ENCODE data around the gene EN1. TPM values are rescaled to one million over a fixed set of nuclear protein-coding genes. Genes with fewer than 3 reads are reported as not detected.

The EN1 gene
- total RNA-seq (2014; rRNA removed; shearing (Covaris generic)): not detected in 2 replicates

DNA sequence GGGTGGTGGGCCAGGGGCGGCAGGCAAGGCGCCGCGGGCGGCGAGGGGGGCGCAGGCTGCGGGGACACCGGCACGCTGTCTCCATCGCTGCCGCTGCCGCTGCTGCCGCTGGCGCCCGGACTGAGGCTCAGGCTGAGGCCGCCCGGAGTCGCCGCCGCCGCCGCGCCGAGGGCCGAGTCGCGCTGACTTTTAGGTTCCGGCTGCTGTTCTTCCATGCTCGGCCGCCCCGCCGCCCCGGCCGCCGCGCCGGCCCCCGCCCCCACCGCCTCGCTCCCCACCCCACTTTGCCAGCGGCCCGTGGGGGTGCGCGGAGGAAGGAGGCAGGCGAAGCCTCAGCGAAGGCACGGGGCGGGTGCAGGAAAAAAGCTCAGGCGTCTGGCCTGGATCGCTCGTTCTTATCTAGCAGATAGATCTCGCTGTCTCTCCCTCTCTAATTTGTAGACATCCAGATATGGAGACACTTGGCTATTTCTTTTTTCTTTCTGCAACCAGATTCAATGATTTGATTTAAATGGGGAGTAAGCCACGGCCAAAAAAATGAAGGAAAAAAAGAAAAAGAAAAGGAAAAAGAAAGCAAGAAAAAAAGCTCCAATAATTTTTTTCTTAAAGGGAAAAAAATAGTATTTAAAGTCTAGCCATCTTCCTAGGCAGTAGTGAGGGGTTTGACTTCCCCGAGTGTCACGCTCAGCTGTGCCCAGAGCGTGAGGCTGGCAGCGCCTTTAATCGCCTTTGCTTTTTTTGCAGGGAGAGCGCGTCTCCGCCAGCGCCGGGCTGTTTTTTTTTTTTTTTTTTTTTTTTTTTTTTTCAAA, at the start of gene EN1:
TSS of gene EN1 (minus strand) at position 696 of the 809 bp plus-strand sequence. CDS start at position 215, 481 bp downstream.
- Histone ChIP-seq H3K27ac (no peak within 1 kb of the TSS), H3K9me3 (replicated peaks) (no peaks in the 10 kb centered on the region), H3K36me3 (no peaks in the 10 kb centered on the region), H3K4me3 (no peak within 1 kb of the TSS), H3K27me3 (no peaks in the 10 kb centered on the region; the same call in 1 of the 2 replicates), H3K4me1 (no peaks in the 10 kb centered on the region)
- no peak for DNase-seq

DNA sequence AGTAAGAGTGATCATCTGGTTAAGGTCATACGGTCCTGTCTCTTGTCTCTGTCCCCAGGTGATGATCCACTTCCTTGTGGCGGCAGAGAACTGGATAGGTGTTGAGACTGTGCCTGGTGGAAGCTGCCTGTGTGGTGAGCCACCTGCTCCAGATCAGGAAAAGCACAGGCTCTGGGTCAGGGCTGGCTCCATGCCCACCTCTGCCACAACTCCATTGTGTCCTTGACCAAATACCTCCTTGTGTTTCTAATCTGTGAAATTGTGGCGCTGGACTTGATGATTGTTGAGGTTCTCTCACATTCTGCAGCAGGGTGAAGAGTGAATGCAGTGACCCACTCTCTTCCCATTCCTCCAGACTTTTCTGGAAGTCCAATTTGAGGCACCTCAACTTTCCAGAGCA, 45.7 kb upstream of the EN1 start:
- DNase-seq: no peak

GRCh38 chr2:118889995-118890394, 42.5 kb upstream of the EN1 start:
- H3K27me3 ChIP-seq: no peaks in the 10 kb centered on the region
- no peaks in the 10 kb centered on the region for H3K4me1 ChIP-seq
- no peaks in the 10 kb centered on the region for H3K36me3 ChIP-seq
- peaks cover 4% of the 10 kb centered on the region; the same call in 1 of the 2 replicates for H3K9me3 ChIP-seq (replicated peaks)
- H3K27ac ChIP-seq: no peak overlapping the region
- no peak overlapping the region for H3K4me3 ChIP-seq
- no peak for DNase-seq

More for the DNA sequence above, 45.7 kb upstream of the EN1 start:
- no peak overlapping the region for H3K27ac ChIP-seq
- no peak overlapping the region for H3K4me3 ChIP-seq
- H3K27me3 ChIP-seq: no peaks in the 10 kb centered on the region
- peaks cover 4% of the 10 kb centered on the region; the same call in 1 of the 2 replicates for H3K9me3 ChIP-seq (replicated peaks)
- no peaks in the 10 kb centered on the region for H3K36me3 ChIP-seq
- H3K4me1 ChIP-seq: no peaks in the 10 kb centered on the region

DNA sequence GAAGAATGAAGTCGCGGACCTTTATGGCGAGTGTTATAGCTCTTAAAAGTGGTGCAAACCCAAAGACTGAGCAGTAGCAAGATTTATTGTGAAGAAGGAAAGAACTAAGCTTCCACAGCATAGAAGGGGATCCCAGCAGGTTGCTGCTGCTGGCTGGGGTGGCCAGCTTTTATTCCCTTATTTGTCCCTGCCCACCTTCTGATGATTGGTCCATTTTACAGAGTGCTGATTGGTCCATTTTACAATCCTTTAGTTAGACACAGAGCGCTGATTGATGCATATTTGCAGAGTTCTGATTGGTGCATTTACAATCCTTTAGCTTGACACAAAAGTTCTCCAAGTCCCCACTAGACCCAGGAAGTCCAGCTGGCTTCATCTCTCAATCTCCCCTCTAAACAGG, 36.3 kb upstream of the EN1 start:
- Histone ChIP-seq H3K4me3 (no peak overlapping the region), H3K27me3 (no peaks in the 10 kb centered on the region), H3K36me3 (no peaks in the 10 kb centered on the region), H3K27ac (no peak overlapping the region), H3K4me1 (no peaks in the 10 kb centered on the region), H3K9me3 (replicated peaks) (no peaks in the 10 kb centered on the region)
- no peak for DNase-seq

GRCh38 chr2:118882693-118883336, 35.4 kb upstream of the EN1 start:
- peak; percentile 38 to 71 for DNase-seq
- no peaks in the 10 kb centered on the region for H3K27me3 ChIP-seq
- H3K9me3 ChIP-seq (replicated peaks): no peaks in the 10 kb centered on the region
- no peaks in the 10 kb centered on the region for H3K36me3 ChIP-seq
- no peaks in the 10 kb centered on the region for H3K4me1 ChIP-seq
- H3K4me3 ChIP-seq: no peak overlapping the region
- H3K27ac ChIP-seq: no peak overlapping the region

DNA sequence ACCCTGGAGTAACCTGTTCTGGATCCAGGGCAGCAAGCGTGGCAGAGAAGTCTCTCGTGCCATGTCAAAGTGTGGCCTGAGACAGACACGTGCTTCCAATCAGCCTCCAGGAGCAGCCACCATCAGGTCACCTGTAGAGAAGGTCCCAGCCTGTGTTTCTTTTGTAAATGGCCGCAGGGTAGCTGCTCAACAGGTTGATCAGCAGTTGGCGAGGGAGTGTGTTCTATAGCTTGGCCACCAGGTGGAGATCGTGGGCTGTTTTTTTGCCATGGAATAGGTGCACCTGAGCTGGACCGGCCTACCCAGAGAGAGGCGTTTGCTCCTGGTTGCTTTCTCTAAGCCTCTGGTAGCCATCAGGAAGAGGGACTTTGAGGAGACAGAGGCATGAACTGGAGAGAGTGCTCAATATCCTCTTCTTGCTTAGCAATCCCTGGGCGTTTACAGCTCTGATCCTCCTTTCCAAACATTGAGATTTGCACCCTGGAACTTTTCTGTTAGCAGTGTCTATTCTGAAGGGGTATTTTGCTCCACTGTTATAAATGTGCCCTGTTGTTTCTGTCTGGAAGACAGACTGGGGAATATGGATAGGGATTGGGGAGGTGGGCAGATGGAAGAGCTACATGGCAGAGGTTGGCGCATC, 34.2 kb upstream of the EN1 start:
- H3K4me1 ChIP-seq: no peaks in the 10 kb centered on the region
- no peak overlapping the region for H3K4me3 ChIP-seq
- H3K27me3 ChIP-seq: no peaks in the 10 kb centered on the region
- no peaks in the 10 kb centered on the region for H3K9me3 ChIP-seq (replicated peaks)
- H3K27ac ChIP-seq: no peak overlapping the region
- DNase-seq: peak; percentile 28 to 66
- H3K36me3 ChIP-seq: no peaks in the 10 kb centered on the region

GRCh38 chr2:118880501-118880900, 33.1 kb upstream of the EN1 start:
- no peaks in the 10 kb centered on the region; the same call in 1 of the 2 replicates for H3K27me3 ChIP-seq
- no peaks in the 10 kb centered on the region for H3K9me3 ChIP-seq (replicated peaks)
- H3K27ac ChIP-seq: no peak overlapping the region
- H3K4me3 ChIP-seq: no peak overlapping the region
- no peaks in the 10 kb centered on the region for H3K4me1 ChIP-seq
- no peak for DNase-seq
- no peaks in the 10 kb centered on the region for H3K36me3 ChIP-seq

DNA sequence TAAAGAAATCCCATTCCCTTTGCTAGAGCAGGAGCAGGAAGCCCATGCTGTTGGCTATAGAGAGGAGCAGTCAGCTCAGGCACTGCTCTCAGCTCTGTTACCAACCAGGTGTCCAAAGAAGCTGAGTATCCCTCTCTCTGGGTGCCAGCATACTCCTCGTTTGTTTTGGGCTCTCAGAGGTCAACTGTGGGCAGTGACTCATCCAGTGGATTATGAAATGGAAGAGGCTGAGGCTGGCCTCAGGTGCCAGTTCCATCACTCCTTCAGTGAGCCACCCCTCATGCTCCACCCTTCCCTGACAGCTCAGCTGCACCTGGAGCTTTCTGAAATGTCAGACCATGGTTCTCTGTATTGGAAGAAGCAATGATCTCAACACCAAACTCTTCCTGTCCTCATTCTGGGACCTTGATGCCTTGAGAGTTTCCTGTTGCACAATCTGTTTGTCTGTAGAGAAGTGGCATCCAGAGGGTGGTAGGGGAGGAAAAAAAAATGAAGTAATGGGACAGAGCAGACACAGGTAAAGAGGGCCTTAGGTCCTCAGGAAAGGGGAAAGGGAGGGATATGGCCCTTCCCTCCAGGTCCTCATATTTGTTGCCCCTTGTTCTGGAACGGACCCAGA, 31.2 kb upstream of the EN1 start:
- DNase-seq: no peak
- H3K27ac ChIP-seq: no peak overlapping the region
- H3K36me3 ChIP-seq: no peaks in the 10 kb centered on the region
- H3K4me3 ChIP-seq: no peak overlapping the region
- H3K27me3 ChIP-seq: no peaks in the 10 kb centered on the region; the same call in 1 of the 2 replicates
- H3K4me1 ChIP-seq: no peaks in the 10 kb centered on the region
- H3K9me3 ChIP-seq (replicated peaks): no peaks in the 10 kb centered on the region

DNA sequence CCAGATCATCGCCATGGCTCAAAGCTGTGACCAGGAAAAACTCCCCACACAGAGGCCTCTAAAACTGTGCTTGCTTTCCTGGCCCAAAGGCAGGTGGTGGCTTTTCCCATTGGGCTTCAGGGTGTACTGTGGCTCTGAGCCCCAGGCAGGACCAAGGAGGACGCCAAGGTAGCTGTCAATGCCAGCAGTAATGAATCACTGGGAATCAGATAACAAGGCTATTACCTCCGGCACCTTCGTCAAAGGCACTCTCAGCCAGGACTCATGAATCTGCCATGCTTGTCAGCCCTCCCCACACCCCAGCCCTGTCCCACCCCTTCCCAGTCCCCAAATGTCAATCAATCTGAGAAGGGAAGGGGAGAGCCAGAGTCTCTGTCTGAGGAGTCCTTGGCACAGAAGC, 27.9 kb upstream of the EN1 start:
- no peak for DNase-seq
- Histone ChIP-seq H3K4me3 (no peak overlapping the region), H3K27me3 (no peaks in the 10 kb centered on the region; the same call in 1 of the 2 replicates), H3K27ac (no peak overlapping the region), H3K9me3 (replicated peaks) (no peaks in the 10 kb centered on the region), H3K4me1 (no peaks in the 10 kb centered on the region), H3K36me3 (no peaks in the 10 kb centered on the region)

GRCh38 chr2:118874324-118874723, 26.9 kb upstream of the EN1 start:
- Histone ChIP-seq H3K27ac (no peak overlapping the region), H3K4me3 (no peak overlapping the region), H3K27me3 (no peaks in the 10 kb centered on the region; the same call in 1 of the 2 replicates), H3K36me3 (no peaks in the 10 kb centered on the region), H3K4me1 (no peaks in the 10 kb centered on the region), H3K9me3 (replicated peaks) (no peaks in the 10 kb centered on the region)
- DNase-seq: no peak

DNA sequence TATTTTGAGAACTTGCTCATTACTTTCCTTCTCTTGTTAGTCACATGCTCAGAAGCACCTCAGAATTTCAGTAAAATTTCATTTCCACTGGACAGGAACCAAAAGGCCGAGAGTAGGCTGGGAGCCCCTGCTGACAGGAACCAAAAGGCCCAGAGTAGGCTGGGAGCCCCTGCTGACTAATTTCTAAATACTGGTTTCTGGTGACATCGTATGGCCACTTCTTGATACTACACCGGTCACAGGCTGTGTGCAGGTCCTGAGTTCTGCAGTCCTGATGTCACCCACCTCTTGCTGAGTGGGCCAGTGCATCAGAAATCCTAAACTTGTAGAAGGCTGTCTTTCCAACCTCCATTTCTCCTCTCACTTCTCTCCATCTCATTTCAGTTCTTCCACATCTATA, 17.7 kb upstream of the EN1 start:
- no peak overlapping the region for H3K4me3 ChIP-seq
- no peaks in the 10 kb centered on the region for H3K36me3 ChIP-seq
- H3K27ac ChIP-seq: no peak overlapping the region
- H3K27me3 ChIP-seq: peaks cover 9% of the 10 kb centered on the region; the same call in 1 of the 2 replicates
- no peaks in the 10 kb centered on the region for H3K9me3 ChIP-seq (replicated peaks)
- peak; percentile 19 to 47 for DNase-seq
- no peaks in the 10 kb centered on the region for H3K4me1 ChIP-seq

DNA sequence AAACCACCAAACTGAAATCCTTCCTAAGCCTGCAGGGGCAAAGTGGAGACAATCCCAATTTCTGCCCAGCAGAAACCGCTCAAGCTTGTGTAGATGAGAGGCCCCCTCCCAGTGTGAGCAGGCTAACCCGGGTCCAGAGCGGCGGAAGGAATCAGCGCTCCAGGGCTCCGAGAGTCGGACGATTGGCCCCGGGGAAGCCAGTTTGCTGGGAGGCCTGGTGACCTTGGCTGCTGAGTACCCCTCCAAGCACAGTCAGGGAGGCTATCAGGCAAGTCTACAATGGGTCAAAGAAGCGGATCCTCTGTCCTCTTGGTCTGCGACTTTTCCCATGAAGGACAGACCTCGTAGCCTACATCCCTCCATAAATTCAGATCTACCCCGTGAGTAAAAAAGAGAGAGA, 16.8 kb upstream of the EN1 start:
- no peaks in the 10 kb centered on the region for H3K4me1 ChIP-seq
- no peak overlapping the region for H3K27ac ChIP-seq
- peaks cover 9% of the 10 kb centered on the region; the same call in 1 of the 2 replicates for H3K27me3 ChIP-seq
- no peaks in the 10 kb centered on the region for H3K36me3 ChIP-seq
- no peak for DNase-seq
- no peaks in the 10 kb centered on the region for H3K9me3 ChIP-seq (replicated peaks)
- no peak overlapping the region for H3K4me3 ChIP-seq

DNA sequence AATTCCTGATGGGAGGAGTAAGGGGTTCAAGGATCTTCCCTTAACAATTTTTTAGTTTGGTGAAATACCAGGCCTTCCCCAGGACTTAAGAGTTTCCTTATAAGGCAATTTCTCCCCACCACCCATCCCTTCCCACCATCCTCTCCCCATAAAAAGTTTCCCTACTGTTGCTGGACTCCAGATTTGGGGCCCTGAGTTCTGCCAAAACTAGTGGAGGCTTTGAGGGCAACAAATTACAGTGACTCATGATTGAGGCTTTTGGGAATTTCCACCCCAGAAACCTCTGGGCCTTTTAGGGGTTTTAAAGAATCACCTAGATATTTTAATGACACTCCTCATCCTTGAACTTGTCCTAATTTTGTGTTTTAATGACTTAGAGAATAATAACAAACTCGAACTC, 14.3 kb upstream of the EN1 start:
- no peak overlapping the region for H3K4me3 ChIP-seq
- DNase-seq: no peak
- no peaks in the 10 kb centered on the region for H3K9me3 ChIP-seq (replicated peaks)
- H3K27me3 ChIP-seq: peaks cover 9% of the 10 kb centered on the region; the same call in 1 of the 2 replicates
- H3K36me3 ChIP-seq: no peaks in the 10 kb centered on the region
- H3K27ac ChIP-seq: no peak overlapping the region
- H3K4me1 ChIP-seq: no peaks in the 10 kb centered on the region

- no peak overlapping the region for H3K27ac ChIP-seq
- no peak overlapping the region for H3K4me3 ChIP-seq
- no peaks in the 10 kb centered on the region for H3K9me3 ChIP-seq (replicated peaks)
- H3K4me1 ChIP-seq: no peaks in the 10 kb centered on the region
- H3K36me3 ChIP-seq: no peaks in the 10 kb centered on the region
- DNase-seq: no peak
- H3K27me3 ChIP-seq: peaks cover 9% of the 10 kb centered on the region; the same call in 1 of the 2 replicates
Observed at GRCh38 chr2:118861242-118861641, 13.8 kb upstream of the EN1 start.
